H1 (cell line): ENCODE results near the gene MAGI1.

Source experiments
- BRCA1 ChIP-seq: IDR thresholded peaks from 2 replicates; pipeline ENCODE4 v1.6.1; 2012; ENCODE audit warnings: low read depth, low read length, improper control_type of control experiment
- CBX5 ChIP-seq: fragments of 300-800, 300-1000 bp; sonication (generic); IDR thresholded peaks from 2 replicates; pipeline ENCODE4 v1.7.1; 2016; ENCODE audit warnings: antibody characterized with exemption, low read length, low read depth
- JUND ChIP-seq: IDR thresholded peaks from 2 replicates; pipeline ENCODE4 v1.6.1; 2011; ENCODE audit warnings: mild to moderate bottlenecking, improper control_type of control experiment, low read length
- POU5F1 ChIP-seq: IDR thresholded peaks from 2 replicates; pipeline ENCODE4 v1.6.1; 2011; ENCODE audit warnings: low read depth, mild to moderate bottlenecking, low read length, moderate library complexity
- TEAD4 ChIP-seq: IDR thresholded peaks from 2 replicates; pipeline ENCODE4 v1.6.1; 2012; ENCODE audit warnings: low read depth, low read length, inconsistent platforms, mixed read lengths
- ZNF274 ChIP-seq: IDR thresholded peaks from 2 replicates; pipeline ENCODE4 v1.7.0; 2012; ENCODE audit warnings: low read length, borderline replicate concordance; ENCODE audit errors: extremely low read depth

DNA sequence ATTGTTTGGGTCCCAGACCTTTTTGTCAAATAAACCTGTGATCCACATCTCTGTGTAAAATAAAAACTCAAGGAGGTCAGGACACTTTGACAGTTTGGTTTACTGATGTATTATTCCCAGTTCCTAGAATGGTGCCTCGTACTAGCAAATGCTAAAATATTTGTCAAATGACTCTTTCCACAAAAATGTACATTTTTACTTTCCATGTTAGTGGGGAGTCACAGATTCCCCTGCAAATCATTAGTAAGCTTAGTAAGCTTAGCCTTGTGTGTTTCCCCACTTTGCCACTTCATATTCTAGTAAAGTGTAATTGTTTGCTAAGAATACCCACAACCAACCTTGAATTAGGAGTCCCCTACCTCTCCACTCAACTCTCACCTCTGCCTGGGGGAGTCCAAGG is 2.4 kb upstream of the MAGI1 start:
- TF ChIP-seq BRCA1 (no peak), POU5F1 (no peak), ZNF274 (no peak), TEAD4 (no peak), CBX5 (no peak), JUND (no peak)
